NCI-H2171 treated with DMSO at 0.1 percent for 48 hours (cell line): ENCODE results near the gene PRIMPOL.
"Not testable (repeated sequence)": the region's sequence is repeated elsewhere in the genome, so short reads cannot be mapped to it uniquely, and the experiment has no call there.

Source experiments
- DNase-seq: peaks from one replicate; lab custom pipeline; 2025; lab: John Stamatoyannopoulos, UW

The PRIMPOL gene

DNA sequence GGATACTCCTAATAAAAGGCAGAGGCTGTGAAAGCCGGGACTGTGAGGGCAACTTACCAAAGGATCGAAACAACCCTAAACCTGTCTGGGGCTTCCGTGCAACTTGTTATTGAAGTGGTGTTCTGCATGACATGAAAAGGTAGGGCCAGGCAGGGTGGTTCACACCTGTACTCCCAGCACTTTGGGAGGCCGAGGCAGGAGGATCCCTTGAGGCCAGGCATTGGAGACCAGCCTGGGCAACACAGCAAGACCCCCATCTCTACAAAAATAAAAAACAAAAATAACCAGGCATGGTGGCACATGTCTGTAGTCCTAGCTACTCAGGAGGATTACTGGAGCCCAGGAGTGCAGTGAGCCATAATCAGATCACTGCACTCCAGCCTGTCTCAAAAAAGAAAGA, 12.6 kb upstream of the PRIMPOL start:
- DNase-seq, result no peak

GRCh38 chr4:184641022-184641421, 8.5 kb upstream of the PRIMPOL start:
- DNase-seq, result no peak

DNA sequence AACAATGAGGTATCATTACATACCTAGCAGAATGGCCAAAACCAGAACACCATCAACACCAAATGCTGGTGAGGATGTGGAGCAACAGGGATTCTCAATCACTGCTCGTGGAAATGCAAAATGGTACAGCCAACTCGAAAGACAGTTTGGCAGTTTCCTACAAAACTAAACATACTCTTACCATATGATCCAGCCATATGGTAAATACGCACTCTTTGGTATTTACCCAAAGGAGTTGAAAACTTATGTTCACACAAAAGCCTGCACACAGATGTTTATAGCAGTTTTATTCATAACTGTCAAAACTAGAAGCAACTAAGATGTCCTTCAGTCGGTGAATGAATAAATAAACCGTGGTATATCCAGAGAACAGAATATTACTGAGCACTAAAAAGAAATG, 8.1 kb upstream of the PRIMPOL start:
- DNase-seq, result no peak

GRCh38 chr4:184643731-184644130, 5.8 kb upstream of the PRIMPOL start:
- no peak for DNase-seq

- DNase-seq, result peak; percentile 2
Measured at GRCh38 chr4:184644553-184645307, 4.8 kb upstream of the PRIMPOL start.

DNA sequence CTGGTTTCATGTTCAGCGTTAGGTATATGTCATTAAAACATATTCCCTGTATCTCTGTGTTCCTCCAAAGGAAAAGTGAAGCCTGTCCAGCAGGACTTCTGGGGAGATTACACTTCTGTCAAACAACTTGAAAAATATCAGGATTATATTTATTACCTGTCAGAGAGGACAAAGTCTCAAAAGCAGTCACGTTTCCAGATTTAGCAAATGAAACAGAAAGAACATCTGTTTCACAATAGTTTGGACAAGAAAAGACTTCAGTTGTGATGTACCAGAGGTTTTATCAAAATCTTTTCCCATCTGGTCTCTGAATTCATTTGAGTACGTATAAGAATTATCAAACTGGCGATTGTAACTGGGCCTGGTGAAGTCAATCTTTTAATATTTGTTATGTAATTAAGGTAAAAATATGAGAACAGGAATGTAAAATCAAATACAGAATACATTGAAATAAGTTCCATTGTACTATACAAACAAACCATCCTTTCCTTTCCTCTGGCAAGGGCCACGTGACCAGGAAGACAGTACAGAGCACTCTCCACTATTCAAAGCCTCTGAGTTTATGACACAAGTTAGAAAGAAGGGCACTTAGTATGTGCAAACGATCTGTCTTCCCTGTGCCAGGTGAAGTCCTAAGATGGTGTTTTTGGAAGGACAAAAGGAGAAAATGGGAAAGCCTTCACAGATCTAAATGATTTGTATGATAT, 3.5 kb upstream of the PRIMPOL start:
- DNase-seq, result no peak

DNA sequence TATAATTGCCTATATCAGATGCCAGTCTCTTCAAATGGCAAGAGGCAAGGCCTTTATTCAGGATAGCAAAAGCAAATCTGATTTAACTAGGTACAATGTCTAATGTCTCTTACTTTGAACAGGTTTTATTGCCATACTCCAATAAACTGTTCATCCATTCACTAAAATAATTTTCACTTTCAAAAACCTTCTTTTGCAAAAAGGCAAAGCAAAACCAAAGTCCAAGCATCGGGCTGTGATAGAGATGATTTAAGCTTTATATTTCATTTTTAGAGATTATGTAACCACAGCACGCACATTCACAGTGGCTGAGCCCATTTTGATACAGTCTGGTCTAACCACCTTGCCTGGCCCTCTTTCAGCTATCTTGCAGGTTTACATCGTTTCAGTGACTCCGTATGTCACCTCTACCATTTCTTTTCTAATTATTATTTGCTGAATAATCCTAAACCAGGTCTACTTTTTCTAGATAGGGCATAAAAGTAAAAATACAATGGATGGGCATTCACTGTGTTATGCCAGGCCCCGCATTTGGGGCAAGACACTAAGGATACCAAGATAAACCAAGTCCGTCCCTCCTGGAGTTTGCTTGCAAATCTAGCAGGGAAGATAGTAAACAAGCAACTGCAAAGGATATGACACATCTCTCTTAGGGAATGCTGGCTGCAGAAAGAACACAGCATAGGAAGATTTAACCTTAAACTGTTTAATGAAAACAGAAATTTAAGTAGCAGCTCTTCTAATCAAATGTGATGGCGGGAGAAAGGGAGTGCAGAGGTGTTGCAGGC, 2.1 kb upstream of the PRIMPOL start:
- DNase-seq, result no peak

GRCh38 chr4:184648054-184648312, 1.6 kb upstream of the PRIMPOL start:
- DNase-seq, result no peak

GRCh38 chr4:184648313-184649025, 1.1 kb upstream of the PRIMPOL start:
- no peak for DNase-seq

GRCh38 chr4:184649971-184650855, 675 bp downstream of the PRIMPOL start:
- DNase-seq, result peak; percentile 26

- DNase-seq, result no peak
Measured at GRCh38 chr4:184651899-184652298, 2.4 kb downstream of the PRIMPOL start.

GRCh38 chr4:184652681-184653080, 3.1 kb downstream of the PRIMPOL start:
- not testable (repeated sequence) for DNase-seq

GRCh38 chr4:184653650-184654049, 4.1 kb downstream of the PRIMPOL start:
- peak; percentile 83 for DNase-seq

DNA sequence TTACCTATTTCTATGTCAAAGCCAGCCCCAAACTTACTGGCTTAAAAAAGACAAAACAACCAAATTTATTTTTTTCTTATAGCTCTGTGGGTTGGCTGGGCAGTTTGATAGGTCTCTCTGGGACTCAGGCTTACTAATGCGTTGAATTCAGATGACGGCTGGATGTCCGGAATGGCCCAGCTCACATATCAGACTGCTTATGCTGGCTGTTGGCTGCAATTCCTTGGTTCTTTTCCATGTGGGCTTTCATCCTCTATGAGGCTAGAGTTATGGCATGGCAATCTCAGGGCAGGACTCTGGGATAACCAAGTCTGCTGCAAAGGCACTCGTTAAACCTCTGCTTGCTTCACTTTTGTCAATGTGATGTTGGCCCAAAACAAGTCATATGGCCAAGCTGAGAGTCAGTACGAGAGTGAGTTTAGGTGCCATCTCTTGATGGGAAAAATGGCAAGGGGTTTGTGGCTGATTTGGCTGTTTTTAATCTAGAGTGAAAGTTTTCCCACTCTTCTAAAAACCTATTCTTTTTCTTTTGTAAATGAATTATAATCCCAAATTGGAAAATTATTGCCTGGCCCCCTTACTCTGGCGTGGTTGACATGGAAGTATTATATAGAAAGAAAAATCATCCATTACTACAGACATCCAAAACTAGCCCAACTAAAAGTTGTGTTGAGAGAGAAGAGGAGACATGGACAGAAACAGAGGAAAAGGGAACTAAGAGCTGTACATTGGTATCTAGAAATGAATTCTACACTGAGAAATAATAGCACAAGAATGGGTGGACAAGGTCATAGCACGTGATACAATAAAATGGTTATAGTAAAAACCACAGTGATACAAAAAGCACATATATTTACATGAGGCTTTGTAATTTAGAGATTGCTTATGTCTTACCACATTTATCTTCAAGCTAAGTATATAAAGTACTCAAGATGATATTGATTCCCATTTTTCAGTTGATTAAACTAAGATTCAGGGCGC, 6.6 kb downstream of the PRIMPOL start:
- no peak for DNase-seq

- DNase-seq, result no peak
Measured at GRCh38 chr4:184657144-184657543, 7.6 kb downstream of the PRIMPOL start.

- DNase-seq, result not testable (repeated sequence)
Measured at GRCh38 chr4:184657820-184658219, 8.3 kb downstream of the PRIMPOL start.

DNA sequence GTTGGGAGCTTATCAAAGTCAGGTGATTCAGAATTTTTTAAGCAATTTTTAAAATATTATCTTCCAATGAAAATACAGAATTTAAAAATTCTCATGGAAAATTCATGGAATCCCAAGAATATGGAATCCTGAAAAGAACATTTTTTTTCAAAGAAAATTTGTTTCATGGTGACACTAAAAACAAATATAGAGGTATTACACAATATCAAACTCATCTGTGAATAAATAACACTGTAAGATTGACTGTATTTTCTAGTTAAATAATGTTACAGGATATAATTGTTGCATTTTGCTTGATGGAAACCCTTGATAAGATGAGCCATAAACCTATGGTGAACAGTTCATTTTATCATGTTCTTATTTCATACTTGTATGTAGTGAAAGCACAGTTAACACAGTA, 11.4 kb downstream of the PRIMPOL start:
- no peak for DNase-seq

GRCh38 chr4:184662236-184662635, 12.7 kb downstream of the PRIMPOL start:
- DNase-seq, result no peak

DNA sequence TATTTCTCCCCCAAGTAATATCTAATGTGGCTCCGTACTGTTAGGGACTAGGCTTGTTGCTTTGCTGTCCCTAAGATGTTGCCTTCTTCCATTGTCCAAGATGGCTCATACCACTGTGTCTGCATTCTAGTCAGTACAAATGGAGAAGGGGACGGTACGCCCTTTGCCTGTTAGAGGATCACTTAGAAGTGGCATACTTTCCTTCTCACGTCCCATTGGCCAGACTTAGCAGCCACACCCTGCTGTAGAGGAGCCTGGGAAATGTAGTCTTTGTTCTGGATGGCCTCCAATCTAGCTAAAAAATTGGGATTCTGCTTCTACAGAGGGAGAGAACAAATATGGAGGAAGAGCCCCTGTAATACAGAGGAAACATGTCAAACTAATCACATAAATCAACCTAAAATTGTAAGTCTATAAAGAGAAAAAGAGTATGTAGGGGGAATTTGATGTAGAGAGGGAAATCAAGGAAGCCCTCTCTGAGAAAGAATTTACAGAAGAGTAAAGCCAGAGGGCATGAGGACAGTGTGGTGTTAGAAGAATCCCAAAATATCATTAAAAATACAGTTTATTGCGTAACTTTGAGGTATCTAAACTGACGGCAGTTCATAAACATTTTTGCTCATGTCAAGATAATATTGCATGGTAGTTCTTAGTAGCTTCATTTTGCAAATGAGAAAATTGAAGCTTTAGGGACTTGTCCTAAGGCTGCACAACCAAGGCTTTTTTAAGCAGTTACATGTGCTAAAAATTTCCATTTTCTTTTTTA, 15.1 kb downstream of the PRIMPOL start:
- no peak for DNase-seq
